Measurements from ENCODE around the gene PRKCZ.
A peak's percentile ranks its signal among the peaks of the same experiment; 100 is the strongest.

PRKCZ gene

DNA sequence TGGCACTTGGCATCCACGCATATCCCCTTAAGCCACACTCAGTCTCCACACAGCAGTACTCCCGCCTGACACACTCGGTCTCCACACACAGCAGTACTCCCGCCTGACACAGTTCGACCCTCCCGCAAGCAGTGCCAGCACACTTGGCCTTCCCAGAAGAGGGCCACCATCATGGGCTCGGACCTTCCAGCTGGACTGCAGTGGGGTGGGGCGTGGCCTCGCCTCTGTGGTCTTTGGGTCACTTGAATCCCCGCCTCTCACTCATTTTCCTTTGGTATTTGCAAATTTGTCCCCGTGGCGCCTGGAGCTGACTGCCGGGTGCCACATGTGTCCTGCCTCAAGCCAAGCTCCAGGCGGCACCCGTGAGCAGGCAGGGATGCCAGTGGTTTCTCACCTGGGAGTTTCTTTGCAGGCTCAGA lies 80.7 kb downstream of the PRKCZ start:
- H3K4me3 ChIP-seq (ENCODE audit: low read depth, low read length), result no peak overlapping the region
- no peak for DNase-seq (ENCODE audit: low read depth, low spot score)
- in situ Hi-C loops (cut with HindIII; ENCODE audit: low sequenced_read_pairs), result no loop called here
- TF ChIP-seq, protein P1, sequence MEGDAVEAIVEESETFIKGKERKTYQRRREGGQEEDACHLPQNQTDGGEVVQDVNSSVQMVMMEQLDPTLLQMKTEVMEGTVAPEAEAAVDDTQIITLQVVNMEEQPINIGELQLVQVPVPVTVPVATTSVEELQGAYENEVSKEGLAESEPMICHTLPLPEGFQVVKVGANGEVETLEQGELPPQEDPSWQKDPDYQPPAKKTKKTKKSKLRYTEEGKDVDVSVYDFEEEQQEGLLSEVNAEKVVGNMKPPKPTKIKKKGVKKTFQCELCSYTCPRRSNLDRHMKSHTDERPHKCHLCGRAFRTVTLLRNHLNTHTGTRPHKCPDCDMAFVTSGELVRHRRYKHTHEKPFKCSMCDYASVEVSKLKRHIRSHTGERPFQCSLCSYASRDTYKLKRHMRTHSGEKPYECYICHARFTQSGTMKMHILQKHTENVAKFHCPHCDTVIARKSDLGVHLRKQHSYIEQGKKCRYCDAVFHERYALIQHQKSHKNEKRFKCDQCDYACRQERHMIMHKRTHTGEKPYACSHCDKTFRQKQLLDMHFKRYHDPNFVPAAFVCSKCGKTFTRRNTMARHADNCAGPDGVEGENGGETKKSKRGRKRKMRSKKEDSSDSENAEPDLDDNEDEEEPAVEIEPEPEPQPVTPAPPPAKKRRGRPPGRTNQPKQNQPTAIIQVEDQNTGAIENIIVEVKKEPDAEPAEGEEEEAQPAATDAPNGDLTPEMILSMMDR (IDR thresholded peaks at IDR 0.05; ENCODE audit: low read depth, low read length), result no peak

DNA sequence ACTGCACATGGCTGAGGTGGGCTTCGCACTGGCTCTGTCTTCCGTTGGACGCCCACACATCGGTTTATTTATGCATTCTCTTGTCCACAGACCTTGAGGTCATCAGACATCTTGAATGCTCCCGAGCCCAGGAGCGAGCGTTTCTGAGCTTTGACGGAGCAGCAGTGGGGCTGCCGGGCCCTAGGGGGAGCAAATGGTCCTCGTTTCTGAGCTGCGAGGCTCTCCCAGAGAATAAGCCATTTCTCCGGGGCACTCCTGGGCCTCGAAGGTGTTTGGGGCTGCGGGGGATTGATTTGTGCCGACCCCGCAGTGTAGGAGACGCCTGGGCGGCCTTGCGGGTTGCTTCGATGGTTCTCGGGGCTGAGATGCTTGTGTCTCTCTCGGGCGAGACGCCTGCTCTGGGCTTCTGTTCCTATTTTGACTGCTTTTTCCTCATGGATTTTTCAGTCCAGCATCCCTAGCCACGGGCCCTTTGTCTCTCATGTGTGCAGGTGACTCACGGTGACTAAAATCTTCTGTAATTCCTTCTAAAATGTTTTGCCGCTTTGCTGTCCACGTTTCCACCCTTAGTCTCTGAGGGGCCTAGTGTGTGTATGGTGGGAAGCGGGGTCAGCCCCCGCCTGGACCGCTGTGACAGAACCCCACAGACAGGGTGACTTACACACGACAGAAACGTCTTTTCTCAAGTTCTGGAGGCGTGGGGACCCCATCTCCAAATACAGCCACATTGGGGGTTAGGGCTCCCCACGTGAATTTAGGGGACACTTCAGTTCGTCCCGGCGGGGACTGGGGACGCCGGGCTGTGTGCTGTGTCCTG lies 82.2 kb downstream of the PRKCZ start:
- TF ChIP-seq, protein P1 (IDR thresholded peaks at IDR 0.05; ENCODE audit: low read depth, low read length), result peak; percentile 71
- DNase-seq (ENCODE audit: low read depth, low spot score), result peak; percentile 71
- in situ Hi-C loops (cut with HindIII; ENCODE audit: low sequenced_read_pairs), result no loop called here
- peak overlapping the region; percentile 44 for H3K4me3 ChIP-seq (ENCODE audit: low read depth, low read length)

- peak; percentile 98 for DNase-seq (ENCODE audit: low read depth, low spot score)
- TF ChIP-seq, protein P1 (IDR thresholded peaks at IDR 0.05; ENCODE audit: low read depth, low read length), result no peak
- peak overlapping the region; percentile 44 for H3K4me3 ChIP-seq (ENCODE audit: low read depth, low read length)
- in situ Hi-C loops (cut with HindIII; ENCODE audit: low sequenced_read_pairs), result no loop called here
Observed at GRCh38 chr1:2133039-2133878, 83.0 kb downstream of the PRKCZ start.

GRCh38 chr1:2133879-2134215 lies 83.6 kb downstream of the PRKCZ start:
- TF ChIP-seq, protein P1 (IDR thresholded peaks at IDR 0.05; ENCODE audit: low read depth, low read length), result no peak
- no peak for DNase-seq (ENCODE audit: low read depth, low spot score)
- peak overlapping the region; percentile 28 for H3K4me3 ChIP-seq (ENCODE audit: low read depth, low read length)
- in situ Hi-C loops (cut with HindIII; ENCODE audit: low sequenced_read_pairs), result no loop called here

GRCh38 chr1:2134266-2134620 lies 84.0 kb downstream of the PRKCZ start:
- no peak for DNase-seq (ENCODE audit: low read depth, low spot score)
- H3K4me3 ChIP-seq (ENCODE audit: low read depth, low read length), result no peak overlapping the region
- in situ Hi-C loops (cut with HindIII; ENCODE audit: low sequenced_read_pairs), result no loop called here
- TF ChIP-seq, protein P1 (IDR thresholded peaks at IDR 0.05; ENCODE audit: low read depth, low read length), result no peak

DNA sequence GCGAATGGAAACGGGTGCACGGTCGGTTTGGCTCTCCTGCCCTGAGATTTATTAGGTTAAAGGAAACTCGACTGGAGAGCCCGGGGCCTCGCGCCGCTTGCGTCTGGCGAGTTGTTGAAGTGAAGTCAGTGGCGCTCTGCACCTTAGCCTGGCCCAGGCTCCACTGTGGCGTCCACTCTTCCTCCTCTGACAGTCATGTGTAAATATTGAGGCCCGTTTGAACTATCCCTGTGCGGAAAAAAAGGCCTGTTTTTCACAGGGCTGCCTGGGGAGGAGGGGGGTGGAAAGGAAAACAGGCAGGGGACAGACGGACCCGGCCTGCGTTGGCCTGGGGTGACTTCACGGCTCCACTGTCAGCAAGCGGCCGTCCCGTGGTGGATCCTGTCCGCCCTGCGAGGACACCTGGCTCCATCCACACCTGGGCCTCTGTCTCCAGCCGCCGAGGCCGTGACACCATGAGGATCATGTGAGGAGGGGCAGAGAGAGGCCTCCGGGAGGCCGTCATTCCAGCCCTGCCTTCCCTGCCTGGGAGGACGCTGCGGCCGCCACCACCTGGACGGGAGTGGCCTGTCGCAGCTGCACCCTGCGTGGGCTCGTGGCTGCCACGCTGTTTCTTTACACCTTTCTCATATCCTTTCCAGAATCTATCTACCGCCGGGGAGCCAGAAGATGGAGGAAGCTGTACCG lies 84.6 kb downstream of the PRKCZ start:
- in situ Hi-C loops (cut with HindIII; ENCODE audit: low sequenced_read_pairs), result no loop called here
- no peak for DNase-seq (ENCODE audit: low read depth, low spot score)
- H3K4me3 ChIP-seq (ENCODE audit: low read depth, low read length), result no peak overlapping the region
- TF ChIP-seq, protein P1 (IDR thresholded peaks at IDR 0.05; ENCODE audit: low read depth, low read length), result no peak

Data from astrocyte of the spinal cord (primary cell).